Mesendoderm (in vitro differentiated cells): ENCODE measurements around the gene TMEFF1.

Source experiments
- DNase-seq: peaks from one replicate; pipeline ENCODE4 v3.0.0; 2013
- H2AK5ac ChIP-seq: 2 replicates; pipeline ENCODE4 v1.6.1; 2013; ENCODE audit warnings: low read length, inconsistent platforms
- H2BK120ac ChIP-seq: 2 replicates; pipeline ENCODE4 v1.6.1; 2013; ENCODE audit warnings: low read depth, mild to moderate bottlenecking, low read length, moderate library complexity, mixed read lengths
- H2BK15ac ChIP-seq: replicated peaks from 2 replicates; pipeline ENCODE4 v1.6.1; 2013; ENCODE audit warnings: low read depth, mild to moderate bottlenecking, moderate library complexity
- H2BK5ac ChIP-seq: 2 replicates; pipeline ENCODE4 v1.6.1; 2013; ENCODE audit warnings: low read length, inconsistent platforms
- H3K18ac ChIP-seq: 2 replicates; pipeline ENCODE4 v1.6.1; 2013; ENCODE audit warnings: mild to moderate bottlenecking, low read length, mixed read lengths
- H3K23ac ChIP-seq: one replicate; pipeline ENCODE4 v1.6.1; 2013; ENCODE audit warnings: low read length
- H3K27ac ChIP-seq: 2 replicates; pipeline ENCODE4 v1.5.1; 2013; ENCODE audit warnings: low read depth, mild to moderate bottlenecking, inconsistent platforms, low read length, moderate library complexity
- H3K27me3 ChIP-seq: 2 replicates; pipeline ENCODE4 v1.6.1; 2013; ENCODE audit warnings: low read length, control low read depth, mild to moderate bottlenecking, inconsistent platforms; ENCODE audit not compliant: insufficient read depth, poor library complexity
- H3K36me3 ChIP-seq: 2 replicates; pipeline ENCODE4 v1.6.1; 2013; ENCODE audit warnings: low read length, inconsistent platforms; ENCODE audit not compliant: control insufficient read depth, insufficient read depth
- H3K4ac ChIP-seq: one replicate; pipeline ENCODE4 v1.6.1; 2013; ENCODE audit warnings: low read depth, mild to moderate bottlenecking, low read length, moderate library complexity
- H3K4me1 ChIP-seq: 2 replicates; pipeline ENCODE4 v1.6.1; 2013; ENCODE audit warnings: low read depth, low read length, inconsistent platforms; ENCODE audit not compliant: control insufficient read depth
- H3K4me2 ChIP-seq: 2 replicates; pipeline ENCODE4 v1.6.1; 2013; ENCODE audit warnings: low read length
- H3K4me3 ChIP-seq: 2 replicates; pipeline ENCODE4 v1.5.1; 2013; ENCODE audit warnings: mild to moderate bottlenecking, low read length
- H3K56ac ChIP-seq: one replicate; pipeline ENCODE4 v1.6.1; 2013; ENCODE audit warnings: low read length
- H3K79me1 ChIP-seq: 2 replicates; pipeline ENCODE4 v1.6.1; 2013; ENCODE audit warnings: low read length, inconsistent platforms
- H3K79me2 ChIP-seq: 2 replicates; pipeline ENCODE4 v1.6.1; 2013; ENCODE audit warnings: mild to moderate bottlenecking, low read length; ENCODE audit not compliant: control insufficient read depth, insufficient read depth
- H3K9ac ChIP-seq: 2 replicates; pipeline ENCODE4 v1.6.1; 2013; ENCODE audit warnings: low read length, inconsistent platforms
- H4K5ac ChIP-seq: one replicate; pipeline ENCODE4 v1.6.1; 2013; ENCODE audit warnings: low read length
- H4K8ac ChIP-seq: one replicate; pipeline ENCODE4 v1.6.1; 2013; ENCODE audit warnings: low read depth, mild to moderate bottlenecking, control low read depth, low read length, moderate library complexity
- WGBS: extraction: QIAGEN DNeasy Blood & Tissue Kit; methylation state at CpG from one replicate; pipeline ENCODE4 v1.1.7; 2013; ENCODE audit warnings: low lambda C conversion rate, missing lambda C conversion rate; ENCODE audit not compliant: insufficient coverage; ENCODE audit errors: extremely low coverage; 5-methylcytosine and 5-hydroxymethylcytosine counted together

Gene TMEFF1

DNA sequence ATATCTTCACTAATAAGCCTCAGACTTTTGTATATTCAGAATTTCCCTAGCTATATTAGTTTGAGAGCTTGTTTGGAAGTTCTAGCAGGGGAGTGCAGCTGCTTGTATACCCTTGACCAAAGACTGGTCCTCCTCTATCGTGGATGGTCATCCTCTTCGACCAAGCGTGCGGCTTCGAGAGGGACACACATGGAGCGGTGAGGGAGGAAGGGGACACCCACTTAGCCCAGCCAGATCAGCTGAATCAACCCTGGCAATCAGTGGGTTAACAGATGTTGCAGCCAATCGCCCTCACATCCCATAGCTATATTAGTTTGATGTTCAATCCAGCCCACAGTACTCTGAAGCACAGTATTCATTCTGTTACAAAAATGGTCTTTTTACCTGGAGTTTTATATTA is 108.1 kb downstream of the TMEFF1 start:
- no peak overlapping the region for H3K9ac ChIP-seq
- H3K4ac ChIP-seq: no peak overlapping the region
- H3K79me2 ChIP-seq: no peaks in the 10 kb centered on the region
- H4K5ac ChIP-seq: no peak overlapping the region
- no peaks in the 10 kb centered on the region for H3K79me1 ChIP-seq
- H2AK5ac ChIP-seq: no peak overlapping the region
- no peaks in the 10 kb centered on the region for H3K4me1 ChIP-seq
- no peak overlapping the region for H2BK120ac ChIP-seq
- no peak overlapping the region for H3K4me2 ChIP-seq
- no peak overlapping the region for H3K4me3 ChIP-seq
- no CpG with 5 or more reads among the region's 7 CpGs for WGBS
- DNase-seq: no peak
- no peaks in the 10 kb centered on the region for H3K36me3 ChIP-seq
- H4K8ac ChIP-seq: no peak overlapping the region
- H3K18ac ChIP-seq: no peak overlapping the region
- no peak overlapping the region for H2BK15ac ChIP-seq
- no peak overlapping the region for H2BK5ac ChIP-seq
- no peak overlapping the region for H3K23ac ChIP-seq
- H3K27ac ChIP-seq: no peak overlapping the region
- no peaks in the 10 kb centered on the region for H3K27me3 ChIP-seq
- no peak overlapping the region for H3K56ac ChIP-seq

DNA sequence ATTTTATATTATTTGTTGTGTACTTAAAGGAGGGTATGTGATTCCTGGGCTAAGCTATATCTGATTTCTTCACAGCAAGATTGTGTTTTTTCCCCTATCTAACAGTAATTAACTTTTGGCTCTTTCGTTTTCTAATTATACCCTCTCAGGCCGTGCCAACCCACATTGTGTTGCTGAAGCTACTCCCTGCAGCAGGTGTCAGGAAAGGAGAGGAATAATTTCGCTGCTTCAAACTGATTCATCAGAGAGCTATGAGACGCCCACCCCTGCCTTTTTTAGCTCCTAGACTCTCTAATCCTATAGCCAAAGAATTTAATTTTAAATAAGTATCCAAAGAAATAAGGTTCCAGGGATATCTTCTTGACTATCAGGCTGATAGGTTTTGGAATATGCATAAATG is 108.7 kb downstream of the TMEFF1 start:
- no CpG with 5 or more reads among the region's 4 CpGs for WGBS
- DNase-seq: no peak
- Histone ChIP-seq H2AK5ac (no peak overlapping the region), H3K79me2 (no peaks in the 10 kb centered on the region), H3K36me3 (no peaks in the 10 kb centered on the region), H4K8ac (no peak overlapping the region), H2BK120ac (no peak overlapping the region), H3K18ac (no peak overlapping the region), H3K4ac (no peak overlapping the region), H4K5ac (no peak overlapping the region), H2BK5ac (no peak overlapping the region), H3K4me1 (no peaks in the 10 kb centered on the region), H3K23ac (no peak overlapping the region), H3K9ac (no peak overlapping the region), H3K4me3 (no peak overlapping the region), H3K27me3 (no peaks in the 10 kb centered on the region), H3K4me2 (no peak overlapping the region), H3K56ac (no peak overlapping the region), H2BK15ac (no peak overlapping the region), H3K27ac (no peak overlapping the region), H3K79me1 (no peaks in the 10 kb centered on the region)

GRCh38 chr9:100583014-100583802 is 110.3 kb downstream of the TMEFF1 start:
- Histone ChIP-seq H3K27ac (no peak overlapping the region), H2BK15ac (no peak overlapping the region), H3K36me3 (no peaks in the 10 kb centered on the region)

GRCh38 chr9:100584951-100585350 is 112.0 kb downstream of the TMEFF1 start:
- no CpG with 5 or more reads among the region's 4 CpGs for WGBS
- Histone ChIP-seq H2BK15ac (no peak overlapping the region), H2AK5ac (no peak overlapping the region), H3K4ac (no peak overlapping the region), H3K4me2 (no peak overlapping the region), H4K5ac (no peak overlapping the region), H3K4me1 (no peaks in the 10 kb centered on the region), H3K27ac (no peak overlapping the region), H2BK5ac (no peak overlapping the region), H3K9ac (no peak overlapping the region), H3K18ac (no peak overlapping the region), H3K4me3 (no peak overlapping the region), H2BK120ac (no peak overlapping the region), H3K23ac (no peak overlapping the region), H3K36me3 (no peaks in the 10 kb centered on the region), H3K56ac (no peak overlapping the region), H3K27me3 (no peaks in the 10 kb centered on the region), H3K79me2 (no peaks in the 10 kb centered on the region), H3K79me1 (no peaks in the 10 kb centered on the region), H4K8ac (no peak overlapping the region)
- DNase-seq: no peak

More at GRCh38 chr9:100583014-100583802, 110.3 kb downstream of the TMEFF1 start:
- H3K4me3 ChIP-seq: no peak overlapping the region
- no peak overlapping the region for H3K9ac ChIP-seq
- no peak overlapping the region for H2AK5ac ChIP-seq
- no peaks in the 10 kb centered on the region for H3K79me1 ChIP-seq
- no peak overlapping the region for H3K4me2 ChIP-seq
- no peak overlapping the region for H3K23ac ChIP-seq
- no peak overlapping the region for H3K4ac ChIP-seq
- H3K79me2 ChIP-seq: no peaks in the 10 kb centered on the region
- no peak overlapping the region for H4K5ac ChIP-seq
- no peak overlapping the region for H3K56ac ChIP-seq
- no peak overlapping the region for H2BK5ac ChIP-seq
- no peak overlapping the region for H2BK120ac ChIP-seq
- no peak for DNase-seq
- no peaks in the 10 kb centered on the region for H3K27me3 ChIP-seq
- no peaks in the 10 kb centered on the region for H3K4me1 ChIP-seq
- WGBS: no CpG with 5 or more reads among the region's 5 CpGs
- no peak overlapping the region for H3K18ac ChIP-seq
- H4K8ac ChIP-seq: no peak overlapping the region

GRCh38 chr9:100586093-100586492 is 113.1 kb downstream of the TMEFF1 start:
- no peak overlapping the region for H2AK5ac ChIP-seq
- H3K27me3 ChIP-seq: no peaks in the 10 kb centered on the region
- H3K23ac ChIP-seq: no peak overlapping the region
- no peak overlapping the region for H4K5ac ChIP-seq
- H3K4me3 ChIP-seq: no peak overlapping the region
- H2BK15ac ChIP-seq: no peak overlapping the region
- H3K9ac ChIP-seq: no peak overlapping the region
- H3K56ac ChIP-seq: no peak overlapping the region
- no peaks in the 10 kb centered on the region for H3K4me1 ChIP-seq
- H3K27ac ChIP-seq: no peak overlapping the region
- WGBS: no CpG with 5 or more reads among the region's 7 CpGs
- no peak overlapping the region for H3K18ac ChIP-seq
- H3K4ac ChIP-seq: no peak overlapping the region
- H3K79me2 ChIP-seq: no peaks in the 10 kb centered on the region
- H2BK120ac ChIP-seq: no peak overlapping the region
- H3K79me1 ChIP-seq: no peaks in the 10 kb centered on the region
- H3K4me2 ChIP-seq: no peak overlapping the region
- no peak overlapping the region for H2BK5ac ChIP-seq
- DNase-seq: no peak
- H4K8ac ChIP-seq: no peak overlapping the region
- no peaks in the 10 kb centered on the region for H3K36me3 ChIP-seq

- Histone ChIP-seq H3K79me2 (no peaks in the 10 kb centered on the region), H2BK15ac (no peak overlapping the region), H4K5ac (no peak overlapping the region), H3K56ac (no peak overlapping the region), H3K27ac (no peak overlapping the region), H3K4me3 (no peak overlapping the region), H2BK5ac (no peak overlapping the region), H3K4me2 (no peak overlapping the region), H2AK5ac (no peak overlapping the region), H3K36me3 (no peaks in the 10 kb centered on the region), H3K4ac (no peak overlapping the region), H4K8ac (no peak overlapping the region), H3K18ac (no peak overlapping the region), H3K4me1 (no peaks in the 10 kb centered on the region), H3K9ac (no peak overlapping the region), H2BK120ac (no peak overlapping the region), H3K79me1 (no peaks in the 10 kb centered on the region), H3K27me3 (no peaks in the 10 kb centered on the region), H3K23ac (no peak overlapping the region)
- peak; percentile 37 for DNase-seq
- WGBS: no CpG with 5 or more reads among the region's 9 CpGs
These were observed 114.4 kb downstream of the TMEFF1 start for GRCh38 chr9:100587375-100587774.
